Fibroblast of villous mesenchyme (primary cell): ENCODE data around the gene TLK1. TPM values are rescaled to one million over a fixed set of nuclear protein-coding genes. Genes with fewer than 3 reads are reported as not detected.

Experiments
- DNase-seq: peaks from one replicate; pipeline ENCODE4 v3.0.0-alpha.2; 2010; ENCODE audit warnings: low read depth
- H3K4me3 ChIP-seq: 2 replicates; pipeline ENCODE4 v1.5.1; 2011; ENCODE audit warnings: low read depth, mild to moderate bottlenecking, low read length
- CTCF ChIP-seq: IDR thresholded peaks from 2 replicates; pipeline ENCODE4 v1.5.1; 2012; ENCODE audit warnings: low read depth, mild to moderate bottlenecking, low read length; ENCODE audit not compliant: insufficient read depth
- total RNA-seq: library from RNA; depleted of rRNA; stranded (reverse); fragments of >200 nt; gene quantifications from 2 replicates; pipeline ENCODE4 v1.2.3, GENCODE V29; 2012

The TLK1 gene
- total RNA-seq, 1 donor, result 17.3 TPM

DNA sequence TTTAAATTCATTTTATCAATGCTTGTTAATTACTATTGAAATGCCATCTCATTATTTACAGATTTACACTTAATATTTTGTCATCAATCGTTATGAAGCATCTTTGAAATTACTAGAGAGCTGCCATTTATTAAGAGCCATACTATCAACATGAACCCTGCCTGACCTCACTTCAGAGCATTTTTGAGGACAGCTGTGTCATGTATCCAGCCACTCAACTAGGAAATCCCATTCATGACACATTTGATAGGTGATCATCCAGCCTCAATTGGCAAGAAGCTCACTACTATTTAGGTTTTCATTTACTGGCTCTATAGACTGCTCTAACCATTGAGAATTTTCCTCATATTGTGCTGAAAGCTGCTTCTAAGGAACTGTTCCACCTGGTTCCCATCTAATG is 40.6 kb upstream of the TLK1 start:
- no peak for DNase-seq
- TF ChIP-seq CTCF, result no peak
- no peak overlapping the region for H3K4me3 ChIP-seq

DNA sequence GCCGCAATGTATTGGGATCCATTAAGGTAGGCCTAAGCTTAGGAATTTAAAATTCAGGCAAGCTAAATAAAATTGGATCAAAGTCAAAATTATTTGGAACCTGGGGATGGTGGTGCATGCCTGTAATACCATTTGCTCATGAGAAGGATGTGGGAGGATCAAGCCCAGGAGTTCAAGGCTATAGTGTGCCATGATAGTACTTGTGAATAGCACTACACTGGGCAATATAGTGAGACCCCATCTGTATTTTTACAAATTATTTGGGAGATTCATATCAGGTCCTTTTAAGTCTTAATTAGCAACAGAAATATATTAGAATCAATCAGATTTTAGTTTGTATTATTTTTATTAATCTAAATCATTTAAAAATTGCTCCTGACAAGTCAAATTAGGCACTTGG is 39.8 kb upstream of the TLK1 start:
- no peak for DNase-seq
- H3K4me3 ChIP-seq, result no peak overlapping the region
- TF ChIP-seq CTCF, result no peak

- H3K4me3 ChIP-seq, result no peak overlapping the region
- DNase-seq, result no peak
- no peak for TF ChIP-seq CTCF
Measured at GRCh38 chr2:171191021-171191420, 30.3 kb upstream of the TLK1 start.

GRCh38 chr2:171187819-171188218 is 27.1 kb upstream of the TLK1 start:
- no peak for DNase-seq

GRCh38 chr2:171187177-171187576 is 26.5 kb upstream of the TLK1 start:
- TF ChIP-seq CTCF, result no peak
- no peak for DNase-seq
- H3K4me3 ChIP-seq, result no peak overlapping the region

More at GRCh38 chr2:171187819-171188218, 27.1 kb upstream of the TLK1 start:
- H3K4me3 ChIP-seq, result no peak overlapping the region
- TF ChIP-seq CTCF, result no peak

- peak; percentile 12 for DNase-seq
- H3K4me3 ChIP-seq, result no peak overlapping the region
- TF ChIP-seq CTCF, result no peak
Measured at GRCh38 chr2:171185941-171186340, 25.2 kb upstream of the TLK1 start.

- DNase-seq, result no peak
- TF ChIP-seq CTCF, result no peak
- H3K4me3 ChIP-seq, result no peak overlapping the region
Measured at GRCh38 chr2:171185165-171185818, 24.6 kb upstream of the TLK1 start.
